HepG2 (cell line): ENCODE data around the gene B3GNT7. TPM values are rescaled to one million over a fixed set of nuclear protein-coding genes. Genes with fewer than 3 reads are reported as not detected.
A peak's percentile ranks its signal among the peaks of the same experiment; 100 is the strongest.

Experiments
- ATM ChIP-seq: fragments of 450-650 bp; IDR thresholded peaks from 2 replicates; pipeline ENCODE4 v1.7.1; 2017; ENCODE audit warnings: mild to moderate bottlenecking, borderline replicate concordance
- CENPX ChIP-seq: sonication (generic); formaldehyde crosslinking; IDR thresholded peaks from 2 replicates; pipeline ENCODE4 v1.9.0; 2021; ENCODE audit warnings: mild to moderate bottlenecking, missing genetic modification reagents, moderate library complexity
- EP300 ChIP-seq, 3 experiments: sonication (generic) in 1 of 3; formaldehyde crosslinking in 1 of 3; IDR thresholded peaks; 2 replicates each; pipeline versions ENCODE4 v1.5.1 to v1.6.1; 2011 to 2020; ENCODE audit warnings: low read depth in 2 of 3, low read length in 2 of 3, borderline replicate concordance in 1 of 3, improper control_type of control experiment in 1 of 3, mild to moderate bottlenecking in 1 of 3, missing genetic modification reagents in 1 of 3, moderate library complexity in 1 of 3
- FOSL2 ChIP-seq: sonication (generic); formaldehyde crosslinking; IDR thresholded peaks from 2 replicates; pipeline ENCODE4 v1.4.0; 2020; ENCODE audit warnings: missing genetic modification reagents
- GPN1 ChIP-seq: sonication (generic); formaldehyde crosslinking; IDR thresholded peaks from 2 replicates; pipeline ENCODE4 v1.5.1; 2020; ENCODE audit warnings: missing genetic modification reagents, borderline replicate concordance
- HNRNPH1 ChIP-seq: fragments of 200-400 bp; formaldehyde crosslinking; optimal IDR thresholded peaks from 2 replicates; pipeline ENCODE3; 2017; ENCODE audit warnings: mild to moderate bottlenecking, low read depth, low read length
- HNRNPK ChIP-seq: fragments of 200-400 bp; formaldehyde crosslinking; IDR thresholded peaks from 2 replicates; pipeline ENCODE4 v1.6.1; 2018; ENCODE audit warnings: low read length, low read depth, moderate library complexity, mild to moderate bottlenecking; ENCODE audit not compliant: poor library complexity, severe bottlenecking
- KLF9 ChIP-seq: IDR thresholded peaks from 2 replicates; pipeline ENCODE4 v1.6.1; 2016; ENCODE audit warnings: low read depth
- MEIS1 ChIP-seq: sonication (generic); formaldehyde crosslinking; IDR thresholded peaks from 2 replicates; pipeline ENCODE4 v1.9.0; 2021; ENCODE audit warnings: mild to moderate bottlenecking, missing genetic modification reagents, moderate library complexity, borderline replicate concordance
- NFIB ChIP-seq: sonication (generic); formaldehyde crosslinking; IDR thresholded peaks from 2 replicates; pipeline ENCODE4 v1.9.0; 2021; ENCODE audit warnings: missing genetic modification reagents, mild to moderate bottlenecking, borderline replicate concordance
- PHF5A ChIP-seq: IDR thresholded peaks from one replicate; pipeline ENCODE4 v1.6.1; 2018; ENCODE audit warnings: low read depth, missing genetic modification reagents; ENCODE audit not compliant: unreplicated experiment
- TMF1 ChIP-seq: sonication (generic); formaldehyde crosslinking; IDR thresholded peaks from 2 replicates; pipeline ENCODE4 v1.8.1; 2022; ENCODE audit warnings: low read depth, missing genetic modification reagents
- XRCC5 ChIP-seq: fragments of 200-400 bp; formaldehyde crosslinking; optimal IDR thresholded peaks from 2 replicates; pipeline ENCODE3; 2017; ENCODE audit warnings: mild to moderate bottlenecking, low read length
- ZBTB7B ChIP-seq: sonication (generic); formaldehyde crosslinking; IDR thresholded peaks from 2 replicates; pipeline ENCODE4 v1.4.0; 2020; ENCODE audit warnings: missing genetic modification reagents
- ZBTB8A ChIP-seq: sonication (generic); formaldehyde crosslinking; IDR thresholded peaks from 2 replicates; pipeline ENCODE4 v1.4.0; 2020; ENCODE audit warnings: mild to moderate bottlenecking, low read depth, missing genetic modification reagents, borderline replicate concordance
- ZNF12 ChIP-seq: sonication (generic); formaldehyde crosslinking; IDR thresholded peaks from 2 replicates; pipeline ENCODE4 v1.5.0; 2020; ENCODE audit warnings: missing genetic modification reagents
- ZNF160 ChIP-seq: sonication (generic); formaldehyde crosslinking; IDR thresholded peaks from 2 replicates; pipeline ENCODE4 v1.8.0; 2022; ENCODE audit warnings: mild to moderate bottlenecking, inconsistent platforms, missing genetic modification reagents
- ZNF180 ChIP-seq: sonication (generic); formaldehyde crosslinking; IDR thresholded peaks from 2 replicates; pipeline ENCODE4 v1.4.0; 2020; ENCODE audit warnings: low read depth, missing genetic modification reagents, borderline replicate concordance
- ZNF350 ChIP-seq: sonication (generic); formaldehyde crosslinking; IDR thresholded peaks from 2 replicates; pipeline ENCODE4 v1.4.0; 2020; ENCODE audit warnings: mild to moderate bottlenecking, low read depth, missing genetic modification reagents, borderline replicate concordance
- ZNF674 ChIP-seq: sonication (generic); formaldehyde crosslinking; IDR thresholded peaks from 2 replicates; pipeline ENCODE4 v1.5.0; 2020; ENCODE audit warnings: low read depth, mild to moderate bottlenecking, missing genetic modification reagents
- ZNF772 ChIP-seq: sonication (generic); formaldehyde crosslinking; IDR thresholded peaks from 2 replicates; pipeline ENCODE4 v1.5.0; 2020; ENCODE audit warnings: mild to moderate bottlenecking, missing genetic modification reagents
- ZNF891 ChIP-seq: sonication (generic); formaldehyde crosslinking; IDR thresholded peaks from 2 replicates; pipeline ENCODE4 v1.5.0; 2020; ENCODE audit warnings: mild to moderate bottlenecking, missing genetic modification reagents
- polyA plus RNA-seq, 8 experiments: library from polyadenylated mRNA; depleted of rRNA in 3 of 8; stranded (reverse) in 7 of 8; unstranded in 1 of 8; fragments of >200 nt; fragmentation: Illumina TruSeq in 4 of 8; extraction: Trizol in 4 of 8; gene quantifications; 2 replicates each; pipeline versions ENCODE4 v1.2.1 to v1.2.3, GENCODE V29; 2011 to 2016; ENCODE audit warnings: low read depth in 4 of 8, missing spikeins in 1 of 8, mixed read lengths in 1 of 8; ENCODE audit not compliant: insufficient read depth in 1 of 8
- total RNA-seq, 5 experiments: library from RNA; depleted of rRNA; stranded (reverse); fragments of >200 nt; fragmentation: Illumina TruSeq; extraction: Trizol; gene quantifications; 2 replicates each; pipeline ENCODE4 v1.2.3, GENCODE V29; 2016; ENCODE audit warnings: low read depth in 1 of 5
- TF ChIP-seq, protein P1 (sequence below): sonication (generic); formaldehyde crosslinking; IDR thresholded peaks from 2 replicates; pipeline ENCODE4 v1.8.0; 2022; ENCODE audit warnings: mild to moderate bottlenecking, missing genetic modification reagents, moderate library complexity
- TF ChIP-seq, protein P2 (sequence below): sonication (generic); formaldehyde crosslinking; IDR thresholded peaks from 2 replicates; pipeline ENCODE4 v1.4.0; 2020; ENCODE audit warnings: missing genetic modification reagents
- TF ChIP-seq, protein P3 (sequence below): sonication (generic); formaldehyde crosslinking; IDR thresholded peaks from 2 replicates; pipeline ENCODE4 v1.8.0; 2022; ENCODE audit warnings: missing genetic modification reagents, mild to moderate bottlenecking, borderline replicate concordance
- TF ChIP-seq, protein P4 (sequence below): sonication (generic); formaldehyde crosslinking; IDR thresholded peaks from 2 replicates; pipeline ENCODE4 v1.4.0; 2020; ENCODE audit warnings: mild to moderate bottlenecking, missing genetic modification reagents

B3GNT7 gene
- total and polyA plus RNA-seq, 2 of the 13 experiments (the other 11 are each of a cell fraction or from before 2014, with no cell fraction given): 0.04 to 0.24 TPM

DNA sequence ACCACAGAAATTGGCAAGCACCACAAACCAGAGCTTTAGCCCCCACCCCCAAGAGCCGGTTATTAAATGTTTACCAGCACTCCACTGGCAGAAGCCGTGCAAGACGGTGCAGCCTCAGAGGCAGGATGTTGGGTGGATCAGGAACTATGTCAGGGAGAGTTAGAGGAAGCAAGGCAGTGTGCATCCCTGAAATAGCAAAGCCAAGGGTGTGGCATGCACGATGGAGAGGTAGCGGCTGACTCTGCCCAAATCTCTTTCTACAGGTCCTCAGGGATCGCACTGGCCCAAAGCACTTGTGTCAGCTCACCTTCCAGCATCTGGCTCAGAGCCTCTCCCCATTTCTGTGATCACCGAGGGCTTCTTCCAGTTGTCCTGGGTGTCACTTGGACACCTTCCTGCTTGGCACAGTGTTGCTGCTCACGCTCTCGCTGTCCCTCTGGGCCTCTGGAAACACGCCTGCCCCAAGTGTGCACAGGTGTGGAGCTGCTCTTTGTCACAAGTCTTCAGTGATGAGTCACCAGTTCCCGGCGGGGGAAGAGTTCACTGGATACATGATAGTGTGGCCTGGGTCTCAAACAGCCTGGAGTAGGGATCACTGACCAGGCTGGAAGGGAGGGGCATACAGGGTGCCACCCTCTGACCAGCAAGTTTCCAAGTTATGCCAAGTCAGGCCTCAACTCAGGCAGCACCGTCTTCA, 17.3 kb upstream of the B3GNT7 start (continued):
- TF ChIP-seq EP300 (IDR thresholded peaks at IDR 0.05; ENCODE audit: low read depth in 2 of 2, low read length in 2 of 2) (no peak), EP300 (CRISPR knock-in tag; IDR thresholded peaks at IDR 0.05; ENCODE audit: borderline replicate concordance) (no peak), KLF9 (CRISPR knock-in tag) (no peak), ZNF772 (no peak), HNRNPK (no peak), XRCC5 (no peak), MEIS1 (CRISPR knock-in tag) (no peak), ATM (no peak), PHF5A (CRISPR knock-in tag) (no peak), ZNF891 (CRISPR knock-in tag) (no peak), ZNF180 (CRISPR knock-in tag) (no peak), GPN1 (CRISPR knock-in tag) (no peak), NFIB (CRISPR knock-in tag) (no peak), ZNF160 (CRISPR knock-in tag) (no peak), CENPX (CRISPR knock-in tag) (no peak), ZNF674 (CRISPR knock-in tag) (no peak), FOSL2 (CRISPR knock-in tag) (peak; percentile 98), HNRNPH1 (no peak), ZBTB8A (CRISPR knock-in tag) (no peak), TMF1 (CRISPR knock-in tag) (no peak), ZBTB7B (CRISPR knock-in tag) (no peak), ZNF350 (CRISPR knock-in tag) (0 out of 2 replicates have a peak, but pooled peaks have one; percentile 23), ZNF12 (CRISPR knock-in tag) (no peak)
- TF ChIP-seq, protein P1, sequence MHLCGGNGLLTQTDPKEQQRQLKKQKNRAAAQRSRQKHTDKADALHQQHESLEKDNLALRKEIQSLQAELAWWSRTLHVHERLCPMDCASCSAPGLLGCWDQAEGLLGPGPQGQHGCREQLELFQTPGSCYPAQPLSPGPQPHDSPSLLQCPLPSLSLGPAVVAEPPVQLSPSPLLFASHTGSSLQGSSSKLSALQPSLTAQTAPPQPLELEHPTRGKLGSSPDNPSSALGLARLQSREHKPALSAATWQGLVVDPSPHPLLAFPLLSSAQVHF (CRISPR knock-in tag): no peak
- TF ChIP-seq, protein P2, sequence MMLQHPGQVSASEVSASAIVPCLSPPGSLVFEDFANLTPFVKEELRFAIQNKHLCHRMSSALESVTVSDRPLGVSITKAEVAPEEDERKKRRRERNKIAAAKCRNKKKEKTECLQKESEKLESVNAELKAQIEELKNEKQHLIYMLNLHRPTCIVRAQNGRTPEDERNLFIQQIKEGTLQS (CRISPR knock-in tag): peak; percentile 79
- TF ChIP-seq, protein P3, sequence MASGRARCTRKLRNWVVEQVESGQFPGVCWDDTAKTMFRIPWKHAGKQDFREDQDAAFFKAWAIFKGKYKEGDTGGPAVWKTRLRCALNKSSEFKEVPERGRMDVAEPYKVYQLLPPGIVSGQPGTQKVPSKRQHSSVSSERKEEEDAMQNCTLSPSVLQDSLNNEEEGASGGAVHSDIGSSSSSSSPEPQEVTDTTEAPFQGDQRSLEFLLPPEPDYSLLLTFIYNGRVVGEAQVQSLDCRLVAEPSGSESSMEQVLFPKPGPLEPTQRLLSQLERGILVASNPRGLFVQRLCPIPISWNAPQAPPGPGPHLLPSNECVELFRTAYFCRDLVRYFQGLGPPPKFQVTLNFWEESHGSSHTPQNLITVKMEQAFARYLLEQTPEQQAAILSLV (CRISPR knock-in tag): no peak
- TF ChIP-seq, protein P4, sequence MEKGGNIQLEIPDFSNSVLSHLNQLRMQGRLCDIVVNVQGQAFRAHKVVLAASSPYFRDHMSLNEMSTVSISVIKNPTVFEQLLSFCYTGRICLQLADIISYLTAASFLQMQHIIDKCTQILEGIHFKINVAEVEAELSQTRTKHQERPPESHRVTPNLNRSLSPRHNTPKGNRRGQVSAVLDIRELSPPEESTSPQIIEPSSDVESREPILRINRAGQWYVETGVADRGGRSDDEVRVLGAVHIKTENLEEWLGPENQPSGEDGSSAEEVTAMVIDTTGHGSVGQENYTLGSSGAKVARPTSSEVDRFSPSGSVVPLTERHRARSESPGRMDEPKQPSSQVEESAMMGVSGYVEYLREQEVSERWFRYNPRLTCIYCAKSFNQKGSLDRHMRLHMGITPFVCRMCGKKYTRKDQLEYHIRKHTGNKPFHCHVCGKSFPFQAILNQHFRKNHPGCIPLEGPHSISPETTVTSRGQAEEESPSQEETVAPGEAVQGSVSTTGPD (CRISPR knock-in tag): no peak
